Astrocyte of the spinal cord (primary cell): ENCODE results near the gene CPSF7.

Source experiments
- DNase-seq: peaks from one replicate; pipeline ENCODE4 v3.0.0; 2011; ENCODE audit warnings: low read depth, low spot score
- H3K4me3 ChIP-seq: 2 replicates; pipeline ENCODE4 v1.5.1; 2011; ENCODE audit warnings: low read depth, mild to moderate bottlenecking, low read length, moderate library complexity
- in situ Hi-C: cut with HindIII; loops from 2 replicates; pipeline ENCODE4 v1.10.0; 2017; ENCODE audit warnings: low sequenced_read_pairs
- TF ChIP-seq, protein P1 (sequence below): IDR thresholded peaks from 2 replicates; pipeline ENCODE4 v1.5.1; 2012; ENCODE audit warnings: low read depth, mild to moderate bottlenecking, low read length, inconsistent platforms

Gene CPSF7

DNA sequence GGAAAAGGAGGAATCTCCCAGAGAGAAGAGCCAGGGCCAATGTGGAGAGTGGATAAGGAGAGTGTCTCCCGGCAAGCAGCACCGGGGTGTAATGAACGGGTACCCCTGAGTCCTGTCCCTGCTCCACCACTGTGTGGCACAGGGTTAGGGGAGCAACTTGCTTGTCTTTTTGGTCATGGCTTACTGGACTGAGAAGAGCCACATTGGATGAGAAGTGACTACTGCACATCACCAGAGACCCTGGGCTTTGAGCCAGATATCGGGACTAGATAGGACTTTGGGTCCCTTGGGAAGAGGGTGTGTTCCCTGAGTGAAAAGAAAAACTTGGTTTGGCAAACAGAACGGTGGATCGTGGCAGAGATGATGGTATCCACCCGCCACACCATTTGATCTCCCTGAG lies 24.7 kb upstream of the CPSF7 start:
- no peak overlapping the region for H3K4me3 ChIP-seq

DNA sequence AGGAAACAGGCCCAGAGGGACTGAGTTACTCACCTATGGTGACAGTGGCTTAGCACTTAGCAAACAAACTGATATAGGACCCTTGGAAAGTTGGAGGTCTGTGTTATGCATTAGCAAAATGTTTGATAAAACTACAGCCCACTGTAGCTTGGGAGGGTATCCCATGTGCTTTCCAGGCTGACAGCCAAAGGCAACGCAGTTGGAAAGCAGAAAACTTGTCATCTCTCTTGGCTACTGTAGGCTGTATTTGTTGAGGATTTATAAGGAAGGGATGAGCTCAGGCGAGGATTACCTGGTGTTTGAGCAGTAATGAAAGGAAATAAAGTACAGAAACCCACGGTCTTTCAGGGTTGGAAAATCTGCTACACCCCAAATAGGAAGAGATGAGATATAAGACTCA lies 23.9 kb upstream of the CPSF7 start:
- no peak overlapping the region for H3K4me3 ChIP-seq
- no peak for DNase-seq
- in situ Hi-C loops = no loop called here
- TF ChIP-seq, protein P1, sequence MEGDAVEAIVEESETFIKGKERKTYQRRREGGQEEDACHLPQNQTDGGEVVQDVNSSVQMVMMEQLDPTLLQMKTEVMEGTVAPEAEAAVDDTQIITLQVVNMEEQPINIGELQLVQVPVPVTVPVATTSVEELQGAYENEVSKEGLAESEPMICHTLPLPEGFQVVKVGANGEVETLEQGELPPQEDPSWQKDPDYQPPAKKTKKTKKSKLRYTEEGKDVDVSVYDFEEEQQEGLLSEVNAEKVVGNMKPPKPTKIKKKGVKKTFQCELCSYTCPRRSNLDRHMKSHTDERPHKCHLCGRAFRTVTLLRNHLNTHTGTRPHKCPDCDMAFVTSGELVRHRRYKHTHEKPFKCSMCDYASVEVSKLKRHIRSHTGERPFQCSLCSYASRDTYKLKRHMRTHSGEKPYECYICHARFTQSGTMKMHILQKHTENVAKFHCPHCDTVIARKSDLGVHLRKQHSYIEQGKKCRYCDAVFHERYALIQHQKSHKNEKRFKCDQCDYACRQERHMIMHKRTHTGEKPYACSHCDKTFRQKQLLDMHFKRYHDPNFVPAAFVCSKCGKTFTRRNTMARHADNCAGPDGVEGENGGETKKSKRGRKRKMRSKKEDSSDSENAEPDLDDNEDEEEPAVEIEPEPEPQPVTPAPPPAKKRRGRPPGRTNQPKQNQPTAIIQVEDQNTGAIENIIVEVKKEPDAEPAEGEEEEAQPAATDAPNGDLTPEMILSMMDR = no peak

More for the DNA sequence above, 24.7 kb upstream of the CPSF7 start:
- in situ Hi-C loops = no loop called here
- TF ChIP-seq, protein P1 = no peak
- DNase-seq = no peak

DNA sequence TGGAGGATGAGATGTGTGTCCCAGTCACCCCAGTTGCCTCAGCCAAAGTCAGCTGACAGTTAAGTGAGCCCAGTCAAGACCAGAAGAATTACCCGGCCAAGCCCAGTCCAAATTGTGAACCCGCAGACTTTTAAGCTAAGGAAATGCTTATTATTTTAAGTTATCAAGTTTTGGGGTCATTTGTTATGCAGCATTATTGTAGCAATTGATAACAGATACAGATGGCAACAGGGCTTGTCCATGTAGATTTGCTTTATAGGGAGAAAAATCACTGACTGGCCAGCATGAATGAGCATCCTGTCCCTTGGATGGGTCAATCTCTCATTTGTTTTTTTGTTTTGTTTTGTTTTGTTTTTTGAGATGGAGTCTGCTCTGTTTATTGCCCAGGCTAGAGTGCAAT lies 23.1 kb upstream of the CPSF7 start:
- DNase-seq = no peak
- no peak overlapping the region for H3K4me3 ChIP-seq
- TF ChIP-seq, protein P1 = no peak
- in situ Hi-C loops = no loop called here

DNA sequence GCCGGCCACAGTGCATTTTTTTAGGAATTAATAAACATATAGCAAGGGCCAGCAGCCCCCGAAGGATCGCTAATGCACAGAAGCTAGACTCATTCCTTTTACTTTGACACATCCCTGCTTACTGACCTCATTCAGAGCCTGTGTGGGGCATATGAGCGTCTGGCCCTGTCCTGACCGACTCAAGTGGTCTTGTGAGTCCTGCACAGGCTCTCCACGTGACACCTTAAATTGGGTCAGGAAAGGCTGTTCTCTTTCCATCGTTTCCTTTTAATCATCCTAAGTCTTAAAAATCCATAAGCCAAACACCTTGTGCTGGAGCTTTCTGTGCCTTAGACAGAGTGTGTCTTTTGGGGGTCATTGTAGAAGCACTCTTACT lies 18.8 kb upstream of the CPSF7 start:
- TF ChIP-seq, protein P1 = no peak
- in situ Hi-C loops = no loop called here
- no peak for DNase-seq
- H3K4me3 ChIP-seq = no peak overlapping the region

DNA sequence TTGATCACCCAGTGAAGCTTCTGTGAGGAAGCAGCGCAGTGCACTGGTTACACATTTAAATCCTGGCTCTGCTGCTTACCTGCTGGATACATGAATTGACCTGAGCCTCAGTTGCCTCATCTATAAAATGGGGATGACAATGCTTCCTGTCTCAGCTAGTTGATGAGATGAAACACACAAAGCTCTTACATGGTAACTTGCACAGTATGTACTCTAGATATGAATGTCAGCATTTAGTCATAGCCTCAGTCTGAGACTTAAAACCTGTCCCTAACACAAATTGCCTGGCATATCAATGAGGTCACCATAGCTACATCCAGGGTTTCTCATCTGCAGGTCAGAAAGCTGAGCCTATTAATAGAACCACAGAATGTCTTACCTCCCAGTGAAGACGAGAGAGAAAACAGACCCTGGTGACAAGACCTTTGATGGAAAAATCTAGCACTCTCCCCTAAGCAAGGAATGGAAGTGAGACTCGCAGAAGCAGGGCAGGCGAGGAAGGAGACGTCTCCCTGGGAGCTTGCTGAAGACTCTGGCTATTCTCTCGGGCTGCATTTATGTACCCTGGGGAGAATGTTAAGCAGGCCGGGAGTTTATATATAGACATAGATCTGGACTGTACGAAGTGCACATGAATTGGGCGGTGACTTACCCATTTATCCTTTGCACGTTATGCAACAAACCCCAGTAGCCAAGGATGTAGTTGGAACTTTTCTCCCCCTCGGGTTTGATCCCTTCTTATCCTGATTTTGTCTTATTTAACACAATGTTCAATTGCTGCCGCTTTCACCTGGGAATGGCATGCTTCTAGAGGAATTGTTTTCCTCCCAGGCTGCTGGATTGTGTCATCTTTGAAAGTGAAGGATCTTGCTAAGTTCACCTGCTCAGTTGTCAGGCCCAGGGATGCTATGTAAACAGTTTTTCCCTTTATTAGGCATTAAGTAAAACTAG lies 18.1 kb upstream of the CPSF7 start:
- TF ChIP-seq, protein P1 = no peak
- in situ Hi-C loops = no loop called here
- DNase-seq = no peak
- H3K4me3 ChIP-seq = no peak overlapping the region

DNA sequence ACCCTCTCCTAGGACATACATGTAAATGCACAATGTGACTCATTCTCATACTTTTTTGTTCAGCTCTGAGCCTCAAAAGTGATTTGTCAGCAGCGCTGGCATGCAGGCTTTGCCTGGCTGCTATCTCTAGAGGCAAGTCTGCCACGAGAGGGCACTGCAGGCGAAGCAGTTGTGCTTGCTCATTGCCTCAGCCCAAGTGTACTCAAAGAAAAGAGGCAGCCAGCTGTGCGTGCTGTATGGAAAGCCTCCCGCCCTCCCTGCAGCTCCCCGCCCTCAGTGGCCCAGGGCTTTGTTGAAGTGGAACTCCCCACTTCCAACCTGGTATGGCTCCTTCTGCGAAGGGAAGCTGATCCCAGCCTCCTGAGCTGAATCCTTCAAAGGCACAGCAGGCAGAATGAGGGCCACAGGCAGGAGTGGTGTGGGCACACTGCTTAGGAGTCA lies 16.5 kb upstream of the CPSF7 start:
- TF ChIP-seq, protein P1 = peak; percentile 95
- peak; percentile 96 for DNase-seq
- H3K4me3 ChIP-seq = no peak overlapping the region
- in situ Hi-C loops = no loop called here
